Measurements from ENCODE around the gene EVI5. TPM values are rescaled to one million over a fixed set of nuclear protein-coding genes. Genes with fewer than 3 reads are reported as not detected.

The EVI5 gene
- total RNA-seq, 1 experiment from 2014 or later = 38.2 TPM

DNA sequence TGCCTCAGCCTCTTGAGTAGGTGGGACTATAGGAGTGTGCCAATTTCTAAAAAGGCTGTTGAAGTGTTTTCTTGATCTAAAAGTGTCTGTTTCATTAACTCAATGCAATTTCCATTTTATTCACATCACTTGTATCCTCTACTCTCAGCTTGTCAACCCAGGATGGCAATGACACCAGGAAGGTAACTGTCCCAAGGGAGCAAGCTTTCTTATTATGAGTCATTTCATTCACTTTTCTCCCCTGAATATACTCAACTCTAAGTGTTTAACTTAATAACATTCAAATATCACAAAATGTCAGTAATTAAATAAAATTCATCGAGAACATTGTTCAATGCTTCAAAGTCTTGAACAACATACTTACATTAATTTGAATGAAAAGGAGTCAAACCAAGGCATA, 275.3 kb downstream of the EVI5 start:
- ATAC-seq (no peak), DNase-seq (no peak)
- H3K4me1 ChIP-seq (ENCODE audit: insufficient read depth, low read length) = peaks cover 10% of the 10 kb centered on the region; the same call in 1 of the 2 replicates
- no peaks in the 10 kb centered on the region for H3F3A ChIP-seq (ENCODE audit: low read length, unreplicated experiment)
- no TSS peak for BruUV-seq (replicated peaks)
- H3K4me2 ChIP-seq (ENCODE audit: low read length) = no peak overlapping the region
- H3K27me3 ChIP-seq (ENCODE audit: low read length) = no peaks in the 10 kb centered on the region
- H3K4me3 ChIP-seq (ENCODE audit: low read length) = no peak overlapping the region
- no peaks in the 10 kb centered on the region for H4K20me1 ChIP-seq (ENCODE audit: low read length)
- ChIA-PET POLR2A (ENCODE audit: unreplicated experiment) (no interaction called here), CTCF (no interaction called here)
- H3K36me3 ChIP-seq (ENCODE audit: low read depth, low read length) = no peaks in the 10 kb centered on the region
- H2AFZ ChIP-seq (ENCODE audit: low read length) = no peak overlapping the region
- intact Hi-C loops (cut with micrococcal nuclease) = no loop called here
- TF ChIP-seq, protein P1, sequence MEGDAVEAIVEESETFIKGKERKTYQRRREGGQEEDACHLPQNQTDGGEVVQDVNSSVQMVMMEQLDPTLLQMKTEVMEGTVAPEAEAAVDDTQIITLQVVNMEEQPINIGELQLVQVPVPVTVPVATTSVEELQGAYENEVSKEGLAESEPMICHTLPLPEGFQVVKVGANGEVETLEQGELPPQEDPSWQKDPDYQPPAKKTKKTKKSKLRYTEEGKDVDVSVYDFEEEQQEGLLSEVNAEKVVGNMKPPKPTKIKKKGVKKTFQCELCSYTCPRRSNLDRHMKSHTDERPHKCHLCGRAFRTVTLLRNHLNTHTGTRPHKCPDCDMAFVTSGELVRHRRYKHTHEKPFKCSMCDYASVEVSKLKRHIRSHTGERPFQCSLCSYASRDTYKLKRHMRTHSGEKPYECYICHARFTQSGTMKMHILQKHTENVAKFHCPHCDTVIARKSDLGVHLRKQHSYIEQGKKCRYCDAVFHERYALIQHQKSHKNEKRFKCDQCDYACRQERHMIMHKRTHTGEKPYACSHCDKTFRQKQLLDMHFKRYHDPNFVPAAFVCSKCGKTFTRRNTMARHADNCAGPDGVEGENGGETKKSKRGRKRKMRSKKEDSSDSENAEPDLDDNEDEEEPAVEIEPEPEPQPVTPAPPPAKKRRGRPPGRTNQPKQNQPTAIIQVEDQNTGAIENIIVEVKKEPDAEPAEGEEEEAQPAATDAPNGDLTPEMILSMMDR (conservative IDR thresholded peaks at IDR 0.05; ENCODE audit: low read depth, low read length) = no peak
- TF ChIP-seq EZH2 (IDR thresholded peaks at IDR 0.05; ENCODE audit: low read length, unreplicated experiment) (no peak), EZH2phosphoT487 (IDR thresholded peaks at IDR 0.05; ENCODE audit: borderline replicate concordance, low read length) (no peak)
- H3K79me2 ChIP-seq (ENCODE audit: low read length) = no peaks in the 10 kb centered on the region
- H3K9me3 ChIP-seq (ENCODE audit: low read length) = no peaks in the 10 kb centered on the region
- H3K27ac ChIP-seq (ENCODE audit: low read length) = no peak overlapping the region
- no peak overlapping the region for H3K9ac ChIP-seq (ENCODE audit: low read length)
- H3K9me2 ChIP-seq (replicated peaks; ENCODE audit: low read length) = no peaks in the 10 kb centered on the region

DNA sequence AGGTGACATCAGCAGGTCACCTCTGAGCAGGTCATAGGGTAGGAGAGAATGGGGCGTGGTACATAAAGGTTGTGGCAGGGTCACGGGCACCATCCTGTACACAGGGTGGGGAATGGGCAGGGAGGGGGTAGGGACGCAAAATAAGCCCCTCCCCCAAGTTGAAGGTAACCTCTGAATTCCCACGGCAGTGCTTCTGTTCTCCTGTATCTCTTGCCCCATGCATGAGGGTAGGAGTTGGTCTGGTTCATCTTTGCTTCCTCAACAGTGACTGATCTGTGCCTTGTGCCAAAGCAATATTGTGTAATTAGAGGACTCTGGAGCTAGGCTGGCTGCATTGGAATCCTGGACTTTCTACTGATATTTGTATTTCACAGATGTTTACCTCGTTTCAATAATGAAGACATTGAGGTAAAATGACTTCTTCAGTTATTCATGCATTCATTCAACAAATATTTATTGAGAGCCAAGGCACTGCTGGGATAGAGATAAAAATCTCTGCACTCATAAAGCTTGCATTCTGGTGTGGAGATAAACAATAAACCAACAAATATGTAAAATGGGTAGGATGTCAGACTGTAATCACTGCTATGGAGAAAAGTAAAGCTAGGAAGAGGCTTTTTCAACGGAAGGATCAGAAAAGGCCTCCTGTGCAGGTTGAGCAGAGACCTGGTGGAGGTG, 279.8 kb downstream of the EVI5 start:
- TF ChIP-seq EZH2phosphoT487 (IDR thresholded peaks at IDR 0.05; ENCODE audit: borderline replicate concordance, low read length) (no peak), EZH2 (IDR thresholded peaks at IDR 0.05; ENCODE audit: low read length, unreplicated experiment) (no peak)
- TF ChIP-seq, protein P1 (conservative IDR thresholded peaks at IDR 0.05; ENCODE audit: low read depth, low read length) = no peak
- H3F3A ChIP-seq (ENCODE audit: low read length, unreplicated experiment) = no peaks in the 10 kb centered on the region
- H3K9ac ChIP-seq (ENCODE audit: low read length) = no peak overlapping the region
- POLR2A ChIA-PET (ENCODE audit: unreplicated experiment) = interaction anchor here (0.7 kb wide), 1 partner anchor 32 kb away, joined by 3 read pairs; no protein-coding TSS in a partner anchor
- H3K4me3 ChIP-seq (ENCODE audit: low read length) = no peak overlapping the region
- H3K36me3 ChIP-seq (ENCODE audit: low read depth, low read length) = no peaks in the 10 kb centered on the region
- no TSS peak for BruUV-seq (replicated peaks)
- intact Hi-C loops (cut with micrococcal nuclease) = no loop called here
- no peaks in the 10 kb centered on the region for H3K79me2 ChIP-seq (ENCODE audit: low read length)
- no peaks in the 10 kb centered on the region for H3K27me3 ChIP-seq (ENCODE audit: low read length)
- peak; percentile 39 for ATAC-seq
- peak; percentile 59 for DNase-seq
- no peaks in the 10 kb centered on the region for H3K9me2 ChIP-seq (replicated peaks; ENCODE audit: low read length)
- H3K4me2 ChIP-seq (ENCODE audit: low read length) = no peak overlapping the region
- H2AFZ ChIP-seq (ENCODE audit: low read length) = no peak overlapping the region
- H3K27ac ChIP-seq (ENCODE audit: low read length) = peak overlapping the region; percentile 38; the same call in 1 of the 2 replicates
- H3K4me1 ChIP-seq (ENCODE audit: insufficient read depth, low read length) = peaks cover 12% of the 10 kb centered on the region; the same call in 1 of the 2 replicates
- no peaks in the 10 kb centered on the region for H4K20me1 ChIP-seq (ENCODE audit: low read length)
- CTCF ChIA-PET = no interaction called here
- no peaks in the 10 kb centered on the region for H3K9me3 ChIP-seq (ENCODE audit: low read length)

DNA sequence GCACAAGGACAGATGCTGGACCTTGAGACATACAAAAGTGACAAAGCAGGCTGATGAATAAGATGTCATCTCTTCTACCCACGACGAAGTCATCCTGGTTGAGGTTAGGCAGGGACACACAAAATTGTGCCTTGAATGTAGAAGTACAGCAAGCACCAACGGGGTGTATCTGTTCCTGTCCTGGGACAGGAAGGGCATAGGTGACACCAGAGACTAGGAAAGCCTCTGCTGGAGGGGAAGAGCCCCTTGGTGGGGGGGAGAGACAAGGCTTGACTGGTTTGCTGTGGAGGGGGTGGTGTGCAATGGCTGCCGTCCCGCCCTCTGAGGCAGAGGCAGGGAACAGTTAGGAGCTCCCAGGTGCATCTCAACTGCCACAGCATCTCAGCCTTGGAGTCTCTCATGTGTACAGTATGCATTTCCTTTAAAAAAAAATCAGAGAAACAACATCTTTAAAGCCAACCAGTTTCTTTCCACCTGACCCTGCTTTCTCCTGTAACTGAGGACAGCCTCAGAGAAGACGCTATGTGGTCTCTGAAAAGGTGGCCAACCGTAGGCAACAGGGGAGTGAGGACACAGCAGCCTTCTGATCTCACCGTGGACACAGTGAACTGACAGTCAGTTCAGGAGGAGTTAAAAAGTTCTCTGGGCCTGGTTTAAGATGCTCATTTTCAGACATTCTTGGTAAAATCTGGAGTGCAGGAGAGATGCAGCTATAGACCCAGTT, 280.5 kb downstream of the EVI5 start:
- H3K9ac ChIP-seq (ENCODE audit: low read length) = no peak overlapping the region
- no peak overlapping the region for H3K4me3 ChIP-seq (ENCODE audit: low read length)
- no peak overlapping the region for H2AFZ ChIP-seq (ENCODE audit: low read length)
- no peak for DNase-seq
- H3K27ac ChIP-seq (ENCODE audit: low read length) = peak overlapping the region; percentile 38; the same call in 1 of the 2 replicates
- no peak for TF ChIP-seq EZH2 (IDR thresholded peaks at IDR 0.05; ENCODE audit: low read length, unreplicated experiment)
- TF ChIP-seq, protein P1 (conservative IDR thresholded peaks at IDR 0.05; ENCODE audit: low read depth, low read length) = no peak
- no peak for TF ChIP-seq EZH2phosphoT487 (IDR thresholded peaks at IDR 0.05; ENCODE audit: borderline replicate concordance, low read length)
- no peaks in the 10 kb centered on the region for H3F3A ChIP-seq (ENCODE audit: low read length, unreplicated experiment)
- no peak overlapping the region for H3K4me2 ChIP-seq (ENCODE audit: low read length)
- H3K36me3 ChIP-seq (ENCODE audit: low read depth, low read length) = no peaks in the 10 kb centered on the region
- CTCF ChIA-PET = no interaction called here
- H3K4me1 ChIP-seq (ENCODE audit: insufficient read depth, low read length) = peaks cover 12% of the 10 kb centered on the region; the same call in 1 of the 2 replicates
- BruUV-seq (replicated peaks) = no TSS peak
- H3K79me2 ChIP-seq (ENCODE audit: low read length) = no peaks in the 10 kb centered on the region
- no peaks in the 10 kb centered on the region for H3K9me2 ChIP-seq (replicated peaks; ENCODE audit: low read length)
- no peaks in the 10 kb centered on the region for H3K9me3 ChIP-seq (ENCODE audit: low read length)
- no peak; the same call in 1 of the 2 replicates for ATAC-seq
- POLR2A ChIA-PET (ENCODE audit: unreplicated experiment) = no interaction called here
- intact Hi-C loops (cut with micrococcal nuclease) = no loop called here
- H4K20me1 ChIP-seq (ENCODE audit: low read length) = no peaks in the 10 kb centered on the region
- H3K27me3 ChIP-seq (ENCODE audit: low read length) = no peaks in the 10 kb centered on the region

Data from PC-3 (cell line).